Endothelial cell of umbilical vein (primary cell): ENCODE results near the gene EDDM3A. TPM values are rescaled to one million over a fixed set of nuclear protein-coding genes. Genes with fewer than 3 reads are reported as not detected.

Experiments
- BruUV-seq: library from RNA; stranded (reverse); fragments of 400-500 nt; replicated peaks from 2 replicates; lab custom pipeline; 2021; lab: Mats Ljungman, UMichigan
- CTCF ChIA-PET: fragments of 300-600, 350-600 bp; sonication (Branson Sonifier 250); formaldehyde crosslinking; loops from one replicate; lab custom pipeline; 2021; ENCODE audit warnings: antibody characterized with exemption, inconsistent platforms; lab: Charles Lee
- POLR2A ChIA-PET: fragments of 300-600, 350-600 bp; sonication (Branson Sonifier 250); formaldehyde crosslinking; loops from one replicate; lab custom pipeline; 2021; ENCODE audit warnings: antibody characterized with exemption, inconsistent platforms; lab: Charles Lee
- DNase-seq: peaks from one replicate; pipeline ENCODE4 v3.0.0-alpha.2; 2011; ENCODE audit warnings: low read depth, low spot score
- FAIRE-seq: peaks from 2 replicates; lab custom pipeline; 2011; peaks lifted over from hg19 to GRCh38; lab: Jason Lieb, UNC
- H2AFZ ChIP-seq: 2 replicates; pipeline ENCODE4 v1.6.0; 2012; ENCODE audit warnings: low read depth, low read length, control low read depth, inconsistent platforms
- H3K27ac ChIP-seq: 2 replicates; pipeline ENCODE4 v1.5.1; 2011; ENCODE audit warnings: low read depth, mild to moderate bottlenecking, control low read depth, low read length, moderate library complexity; ENCODE audit not compliant: insufficient read depth
- H3K27me3 ChIP-seq, 2 experiments: 2 replicates each; pipeline versions ENCODE4 v1.6.0 to v1.6.1; 2011; ENCODE audit warnings: low read length in 2 of 2, mixed read lengths in 1 of 2; ENCODE audit not compliant: control insufficient read depth in 2 of 2, insufficient read depth in 2 of 2
- H3K36me3 ChIP-seq, 2 experiments: 2 replicates in 1 of 2; 3 replicates in 1 of 2; pipeline ENCODE4 v1.5.1; 2011; ENCODE audit warnings: low read length in 2 of 2, mild to moderate bottlenecking in 1 of 2, moderate library complexity in 1 of 2; ENCODE audit not compliant: control insufficient read depth in 2 of 2, insufficient read depth in 2 of 2; ENCODE audit errors: extremely low read depth in 1 of 2
- H3K4me1 ChIP-seq: 3 replicates; pipeline ENCODE4 v1.5.1; 2011; ENCODE audit warnings: mild to moderate bottlenecking, low read length; ENCODE audit not compliant: control insufficient read depth, insufficient read depth; ENCODE audit errors: extremely low read depth
- H3K4me2 ChIP-seq: 2 replicates; pipeline ENCODE4 v1.6.1; 2011; ENCODE audit warnings: low read length, control low read depth, mixed read lengths; ENCODE audit not compliant: insufficient read depth
- H3K4me3 ChIP-seq, 3 experiments: fragments of 200-600 bp in 1 of 3; sonication (generic), shearing (Covaris generic) in 1 of 3; replicated peaks in 1 of 3; 2 replicates each; pipeline ENCODE4 v1.5.1; 2011 to 2016; ENCODE audit warnings: control low read depth in 3 of 3, low read length in 3 of 3, mild to moderate bottlenecking in 2 of 3, inconsistent platforms in 1 of 3, low read depth in 1 of 3, moderate library complexity in 1 of 3; ENCODE audit not compliant: insufficient read depth in 1 of 3
- H3K79me2 ChIP-seq: 2 replicates; pipeline ENCODE4 v1.6.0; 2012; ENCODE audit warnings: low read length, inconsistent platforms; ENCODE audit not compliant: control insufficient read depth, insufficient read depth
- H3K9ac ChIP-seq: replicated peaks from 2 replicates; pipeline ENCODE3; 2011; ENCODE audit warnings: low read length, control low read depth; ENCODE audit not compliant: insufficient read depth; ENCODE audit errors: extremely low read depth
- H3K9me1 ChIP-seq: replicated peaks from 3 replicates; pipeline ENCODE4 v1.6.0; 2011; ENCODE audit warnings: mild to moderate bottlenecking, low read length; ENCODE audit not compliant: control insufficient read depth, insufficient read depth; ENCODE audit errors: extremely low read depth
- H3K9me3 ChIP-seq: replicated peaks from 2 replicates; pipeline ENCODE4 v1.5.1; 2012; ENCODE audit warnings: low read length, inconsistent platforms; ENCODE audit not compliant: control insufficient read depth, insufficient read depth
- H4K20me1 ChIP-seq: replicated peaks from 2 replicates; pipeline ENCODE3; 2011; ENCODE audit warnings: mild to moderate bottlenecking, low read length; ENCODE audit not compliant: control insufficient read depth, insufficient read depth; ENCODE audit errors: extremely low read depth
- EZH2 ChIP-seq: IDR thresholded peaks from 2 replicates; pipeline ENCODE4 v1.6.1; 2012; ENCODE audit warnings: borderline replicate concordance, low read depth, mild to moderate bottlenecking, moderate library complexity, low read length, inconsistent platforms; ENCODE audit not compliant: severe bottlenecking
- FOS ChIP-seq: IDR thresholded peaks from 2 replicates; pipeline ENCODE4 v1.6.1; 2011; ENCODE audit warnings: mild to moderate bottlenecking, low read length, moderate library complexity, borderline replicate concordance; ENCODE audit not compliant: insufficient read depth
- GATA2 ChIP-seq: IDR thresholded peaks from 2 replicates; pipeline ENCODE4 v1.7.0; 2011; ENCODE audit warnings: low read depth, mild to moderate bottlenecking, moderate library complexity, mixed read lengths, low read length; ENCODE audit not compliant: insufficient read length, insufficient read depth
- JUN ChIP-seq: IDR thresholded peaks from 2 replicates; pipeline ENCODE4 v1.6.1; 2011; ENCODE audit warnings: borderline replicate concordance, low read depth; ENCODE audit not compliant: insufficient read length, insufficient read depth
- MAX ChIP-seq: IDR thresholded peaks from 2 replicates; pipeline ENCODE4 v1.6.1; 2011; ENCODE audit not compliant: insufficient read depth, insufficient read length
- MYC ChIP-seq: IDR thresholded peaks from one replicate; pipeline ENCODE4 v1.6.1; 2011; ENCODE audit warnings: mild to moderate bottlenecking, low read depth, low read length
- POLR2A ChIP-seq: IDR thresholded peaks from 2 replicates; pipeline ENCODE4 v1.6.1; 2012; ENCODE audit warnings: low read depth, mild to moderate bottlenecking, control low read depth, low read length
- POLR2AphosphoS5 ChIP-seq: IDR thresholded peaks from 2 replicates; pipeline ENCODE4 v1.6.1; 2012; ENCODE audit warnings: low read depth, mild to moderate bottlenecking, control low read depth, low read length, moderate library complexity; ENCODE audit not compliant: insufficient read depth
- dilution Hi-C: fragments of 300-500 bp; cut with MboI; formaldehyde crosslinking; loops from one replicate; pipeline ENCODE4 v1.15.0; 2019; ENCODE audit warnings: low sequenced_read_pairs; ENCODE audit not compliant: extremely low pct_ligation_motif_present
- intact Hi-C: fragments of 100-400 bp; cut with micrococcal nuclease; formaldehyde crosslinking; loops from one replicate; pipeline ENCODE4 v1.10.0; 2022
- polyA plus RNA-seq, 4 experiments: library from polyadenylated mRNA; depleted of rRNA in 3 of 4; stranded (reverse) in 3 of 4; unstranded in 1 of 4; fragments of >200 nt; gene quantifications; 2 replicates each; pipeline versions ENCODE4 v1.2.1 to v1.2.3, GENCODE V29; 2011 to 2012; ENCODE audit warnings: missing spikeins in 1 of 4
- total RNA-seq: library from RNA; stranded (reverse); gene quantifications from 2 replicates; pipeline ENCODE4 v1.2.3, GENCODE V29; 2021
- TF ChIP-seq, protein P1 (sequence below), 2 donors: IDR thresholded peaks; 1 replicate in 1 of 2; 2 replicates in 1 of 2; pipeline ENCODE4 v1.5.1; 2011; ENCODE audit warnings: low read length in 2 of 2, mild to moderate bottlenecking in 2 of 2, moderate library complexity in 2 of 2, control low read depth in 1 of 2, inconsistent platforms in 1 of 2, low read depth in 1 of 2; ENCODE audit not compliant: insufficient read depth in 1 of 2; ENCODE audit errors: extremely low read depth in 1 of 2

The EDDM3A gene
- total and polyA plus RNA-seq, 2 donors (not counting 3 experiments of a cell fraction or from before 2014, with no cell fraction given) = not detected

DNA sequence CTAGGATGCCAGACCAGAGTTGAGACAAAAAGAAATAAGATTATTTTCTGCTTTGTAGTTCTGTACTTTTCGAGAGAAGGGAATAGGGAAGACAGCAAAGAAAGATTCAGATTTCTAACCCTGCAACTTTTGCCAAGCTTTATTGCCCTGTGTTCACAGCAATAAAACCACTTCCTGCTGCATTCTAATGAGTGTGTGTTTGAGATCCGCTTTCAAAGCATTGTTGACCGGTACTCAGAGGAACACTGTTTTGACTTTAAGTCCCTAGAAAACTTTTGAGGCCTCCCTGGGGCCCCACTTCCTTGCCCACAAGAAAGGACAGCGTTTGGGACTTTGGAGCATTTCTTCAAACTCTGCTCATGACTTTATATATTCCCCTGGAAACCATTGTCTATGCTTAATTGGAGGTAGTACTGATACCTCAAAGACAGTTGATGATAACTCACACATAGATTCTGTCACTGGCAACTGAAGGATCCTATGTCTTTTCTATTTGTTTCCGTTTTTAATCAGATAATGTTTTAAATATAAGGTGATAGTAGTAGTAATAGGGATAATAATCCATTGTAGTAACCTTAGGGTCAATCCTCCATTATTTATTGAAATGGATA lies 36.7 kb downstream of the EDDM3A start:
- BruUV-seq = no TSS peak
- DNase-seq (peak; percentile 56), FAIRE-seq (peak; percentile 91)
- Histone ChIP-seq H3K27ac (no peak overlapping the region), H2AFZ (peak overlapping the region; percentile 72), H3K9me3 (no peaks in the 10 kb centered on the region), H3K4me1 (peaks cover 20% of the 10 kb centered on the region), H4K20me1 (no peaks in the 10 kb centered on the region), H3K9ac (peak overlapping the region; percentile 38), H3K4me2 (peak overlapping the region; percentile 84), H3K36me3 (no peaks in the 10 kb centered on the region), H3K4me3 (peak overlapping the region in 1 of 3 experiments; percentile 35), H3K27me3 (peaks cover 2 to 9% of the 10 kb centered on the region in 2 experiments), H3K9me1 (no peaks in the 10 kb centered on the region), H3K79me2 (no peaks in the 10 kb centered on the region)
- intact Hi-C loops (loop anchor here (5.0 to 10.0 kb wide), 2 partner anchors 65 to 192 kb away; no protein-coding TSS in a partner anchor), dilution Hi-C loops (no loop called here)
- POLR2A ChIA-PET = interaction anchor here (1.8 kb wide), 1 partner anchor 17 kb away, joined by 7 read pairs; no protein-coding TSS in a partner anchor
- no peak for TF ChIP-seq MAX
- TF ChIP-seq JUN = no peak
- no peak for TF ChIP-seq FOS
- TF ChIP-seq GATA2 = no peak
- TF ChIP-seq POLR2A = no peak
- TF ChIP-seq, protein P1, sequence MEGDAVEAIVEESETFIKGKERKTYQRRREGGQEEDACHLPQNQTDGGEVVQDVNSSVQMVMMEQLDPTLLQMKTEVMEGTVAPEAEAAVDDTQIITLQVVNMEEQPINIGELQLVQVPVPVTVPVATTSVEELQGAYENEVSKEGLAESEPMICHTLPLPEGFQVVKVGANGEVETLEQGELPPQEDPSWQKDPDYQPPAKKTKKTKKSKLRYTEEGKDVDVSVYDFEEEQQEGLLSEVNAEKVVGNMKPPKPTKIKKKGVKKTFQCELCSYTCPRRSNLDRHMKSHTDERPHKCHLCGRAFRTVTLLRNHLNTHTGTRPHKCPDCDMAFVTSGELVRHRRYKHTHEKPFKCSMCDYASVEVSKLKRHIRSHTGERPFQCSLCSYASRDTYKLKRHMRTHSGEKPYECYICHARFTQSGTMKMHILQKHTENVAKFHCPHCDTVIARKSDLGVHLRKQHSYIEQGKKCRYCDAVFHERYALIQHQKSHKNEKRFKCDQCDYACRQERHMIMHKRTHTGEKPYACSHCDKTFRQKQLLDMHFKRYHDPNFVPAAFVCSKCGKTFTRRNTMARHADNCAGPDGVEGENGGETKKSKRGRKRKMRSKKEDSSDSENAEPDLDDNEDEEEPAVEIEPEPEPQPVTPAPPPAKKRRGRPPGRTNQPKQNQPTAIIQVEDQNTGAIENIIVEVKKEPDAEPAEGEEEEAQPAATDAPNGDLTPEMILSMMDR (IDR thresholded peaks at IDR 0.05; ENCODE audit: extremely low read depth in 1 of 2, insufficient read depth in 1 of 2, low read depth in 1 of 2, low read length in 2 of 2) = no peak
- TF ChIP-seq POLR2AphosphoS5 = no peak
- no peak for TF ChIP-seq MYC
- TF ChIP-seq EZH2 = no peak
- CTCF ChIA-PET = interaction anchor here (0.6 to 2.4 kb wide), 8 partner anchors 12 to 89 kb away, joined by 4 to 20 read pairs (median 6); partner anchors contain the start of gene RNASE1
